H9 (cell line): ENCODE results near the gene ANKRD11. TPM values are rescaled to one million over a fixed set of nuclear protein-coding genes. Genes with fewer than 3 reads are reported as not detected.
"Not testable (repeated sequence)": the region's sequence is repeated elsewhere in the genome, so short reads cannot be mapped to it uniquely, and the experiment has no call there.

Experiments used
- DNase-seq: peaks from one replicate; pipeline ENCODE4 v3.0.0-alpha.2; 2017
- H2AFZ ChIP-seq: one replicate; pipeline ENCODE4 v1.6.1; 2013; ENCODE audit warnings: mild to moderate bottlenecking, low read length, control low read depth, moderate library complexity
- H2AK5ac ChIP-seq: 2 replicates; pipeline ENCODE4 v1.6.1; 2013; ENCODE audit warnings: low read length, control low read depth, mixed read lengths; ENCODE audit not compliant: insufficient read length
- H2BK120ac ChIP-seq: one replicate; pipeline ENCODE4 v1.6.1; 2013; ENCODE audit warnings: low read depth, mild to moderate bottlenecking, low read length, control low read depth, inconsistent platforms; ENCODE audit not compliant: poor library complexity, severe bottlenecking
- H2BK12ac ChIP-seq: 2 replicates; pipeline ENCODE4 v1.6.1; 2013; ENCODE audit warnings: low read length, control low read depth, mixed read lengths, low read depth; ENCODE audit not compliant: insufficient read length
- H2BK15ac ChIP-seq: 2 replicates; pipeline ENCODE4 v1.6.1; 2013; ENCODE audit warnings: low read depth, low read length, control low read depth
- H2BK20ac ChIP-seq: one replicate; pipeline ENCODE4 v1.6.1; 2013; ENCODE audit warnings: low read depth, mild to moderate bottlenecking, low read length, control low read depth, inconsistent platforms; ENCODE audit not compliant: poor library complexity, severe bottlenecking
- H2BK5ac ChIP-seq: 2 replicates; pipeline ENCODE4 v1.6.1; 2013; ENCODE audit warnings: low read length, control low read depth, mixed read lengths; ENCODE audit not compliant: insufficient read length
- H3K14ac ChIP-seq: 2 replicates; pipeline ENCODE4 v1.6.1; 2013; ENCODE audit warnings: low read length, control low read depth; ENCODE audit not compliant: insufficient read depth
- H3K18ac ChIP-seq: 2 replicates; pipeline ENCODE4 v1.6.1; 2013; ENCODE audit warnings: low read depth, mild to moderate bottlenecking, mixed read lengths, low read length, control low read depth; ENCODE audit not compliant: insufficient read length
- H3K23ac ChIP-seq: 2 replicates; pipeline ENCODE4 v1.6.1; 2013; ENCODE audit warnings: low read length, control low read depth, mixed read lengths, low read depth; ENCODE audit not compliant: insufficient read length
- H3K23me2 ChIP-seq: 2 replicates; pipeline ENCODE4 v1.6.1; 2013; ENCODE audit warnings: low read depth, mild to moderate bottlenecking, mixed read lengths, low read length, control low read depth; ENCODE audit not compliant: insufficient read length, poor library complexity, severe bottlenecking
- H3K27ac ChIP-seq: 2 replicates; pipeline ENCODE4 v1.5.1; 2013; ENCODE audit warnings: low read length, control low read depth, mixed read lengths, low read depth; ENCODE audit not compliant: insufficient read length
- H3K27me3 ChIP-seq: 2 replicates; pipeline ENCODE4 v1.6.1; 2013; ENCODE audit warnings: low read length, control low read depth, inconsistent platforms; ENCODE audit not compliant: insufficient read depth
- H3K4ac ChIP-seq: 2 replicates; pipeline ENCODE4 v1.6.1; 2013; ENCODE audit warnings: low read depth, mild to moderate bottlenecking, control low read depth, inconsistent platforms, low read length, moderate library complexity
- H3K4me1 ChIP-seq: 2 replicates; pipeline ENCODE4 v1.6.1; 2013; ENCODE audit warnings: low read length, control low read depth, inconsistent platforms; ENCODE audit not compliant: insufficient read depth
- H3K4me2 ChIP-seq: 2 replicates; pipeline ENCODE4 v1.6.1; 2013; ENCODE audit warnings: low read length, control low read depth, mixed read lengths; ENCODE audit not compliant: insufficient read length, insufficient read depth
- H3K56ac ChIP-seq: 2 replicates; pipeline ENCODE4 v1.6.1; 2013; ENCODE audit warnings: low read depth, mild to moderate bottlenecking, mixed read lengths, low read length, control low read depth; ENCODE audit not compliant: insufficient read length
- H3K79me1 ChIP-seq: 2 replicates; pipeline ENCODE4 v1.6.1; 2013; ENCODE audit warnings: low read depth, mild to moderate bottlenecking, moderate library complexity, low read length, control low read depth, inconsistent platforms; ENCODE audit not compliant: insufficient read depth, poor library complexity, severe bottlenecking
- H3K79me2 ChIP-seq: 2 replicates; pipeline ENCODE4 v1.6.1; 2013; ENCODE audit warnings: low read length, control low read depth, inconsistent platforms; ENCODE audit not compliant: insufficient read depth
- H3K9ac ChIP-seq: 2 replicates; pipeline ENCODE4 v1.6.1; 2013; ENCODE audit warnings: low read length, control low read depth, mixed read lengths; ENCODE audit not compliant: insufficient read length; ENCODE audit errors: extremely low read depth
- H3K9me3 ChIP-seq: one replicate; pipeline ENCODE4 v1.6.1; 2013; ENCODE audit warnings: low read depth, low read length, inconsistent platforms; ENCODE audit not compliant: control insufficient read depth
- H3T11ph ChIP-seq: one replicate; pipeline ENCODE4 v1.6.1; 2013; ENCODE audit warnings: mild to moderate bottlenecking, low read length, control low read depth, inconsistent platforms
- H4K20me1 ChIP-seq: one replicate; pipeline ENCODE4 v1.6.1; 2013; ENCODE audit not compliant: control insufficient read depth, insufficient read length, insufficient read depth
- H4K5ac ChIP-seq: 2 replicates; pipeline ENCODE4 v1.6.1; 2013; ENCODE audit warnings: low read depth, mild to moderate bottlenecking, mixed read lengths, low read length, control low read depth; ENCODE audit not compliant: insufficient read length
- H4K8ac ChIP-seq: replicated peaks from 2 replicates; pipeline ENCODE4 v1.6.1; 2013; ENCODE audit warnings: low read length, control low read depth, mixed read lengths, low read depth; ENCODE audit not compliant: insufficient read length
- H4K91ac ChIP-seq: 2 replicates; pipeline ENCODE4 v1.6.1; 2013; ENCODE audit warnings: low read depth, mild to moderate bottlenecking, moderate library complexity, mixed read lengths, low read length, control low read depth; ENCODE audit not compliant: insufficient read length
- H3K27ac Mint-ChIP-seq, 3 experiments: 2 replicates in 2 of 3; 3 replicates in 1 of 3; pipeline ENCODE4 v1.8.0; 2020 to 2021; ENCODE audit warnings: mixed read lengths in 3 of 3, mild to moderate bottlenecking in 1 of 3, moderate library complexity in 1 of 3
- H3K27me3 Mint-ChIP-seq: 2 replicates; pipeline ENCODE4 v1.8.0; 2021; ENCODE audit warnings: low read depth, mild to moderate bottlenecking, moderate library complexity, mixed read lengths
- H3K36me3 Mint-ChIP-seq, 3 experiments: 2 replicates in 2 of 3; 3 replicates in 1 of 3; pipeline ENCODE4 v1.8.0; 2020 to 2021; ENCODE audit warnings: low read depth in 3 of 3, mixed read lengths in 3 of 3; ENCODE audit not compliant: insufficient read depth in 1 of 3
- H3K4me1 Mint-ChIP-seq, 2 experiments: 2 replicates each; pipeline ENCODE4 v1.8.0; 2020; ENCODE audit warnings: mixed read lengths in 2 of 2
- H3K4me3 Mint-ChIP-seq, 2 experiments: 2 replicates in 1 of 2; 3 replicates in 1 of 2; pipeline ENCODE4 v1.8.0; 2020 to 2021; ENCODE audit warnings: mild to moderate bottlenecking in 2 of 2, mixed read lengths in 2 of 2, moderate library complexity in 1 of 2
- H3K9me3 Mint-ChIP-seq, 2 experiments: 2 replicates in 1 of 2; 3 replicates in 1 of 2; pipeline ENCODE4 v1.8.0; 2020; ENCODE audit warnings: mild to moderate bottlenecking in 2 of 2, mixed read lengths in 2 of 2, moderate library complexity in 1 of 2
- WGBS: extraction: QIAGEN DNeasy Blood & Tissue Kit; methylation state at CpG from one replicate; pipeline ENCODE4 v1.1.7; 2013; ENCODE audit warnings: missing lambda C conversion rate, low lambda C conversion rate, mixed read lengths; ENCODE audit not compliant: insufficient read length; ENCODE audit errors: extremely low coverage; 5-methylcytosine and 5-hydroxymethylcytosine counted together
- total RNA-seq: library from RNA; stranded (reverse); gene quantifications from 2 replicates; pipeline ENCODE4 v1.2.1, GENCODE V29; 2021
- TF ChIP-seq, protein P1 (sequence below): fragments of 200-600 bp; sonication (generic); conservative IDR thresholded peaks from 3 replicates; pipeline ENCODE4 v1.8.0; 2021; ENCODE audit warnings: antibody characterized with exemption, mild to moderate bottlenecking

ANKRD11 gene
- total RNA-seq, 1 experiment from 2014 or later, result 181 TPM

- Histone ChIP-seq H2BK12ac (no peak overlapping the region), H3K27ac (no peak overlapping the region), H3K79me2 (no peaks in the 10 kb centered on the region), H3K9me3 (no peaks in the 10 kb centered on the region), H4K8ac (no peak overlapping the region), H3K4ac (no peak overlapping the region), H3K4me1 (no peaks in the 10 kb centered on the region), H2AFZ (no peak overlapping the region), H2BK20ac (no peak overlapping the region), H3K79me1 (no peaks in the 10 kb centered on the region), H3K56ac (no peak overlapping the region), H3T11ph (no peak overlapping the region), H3K23me2 (no peaks in the 10 kb centered on the region), H3K4me2 (no peak overlapping the region), H3K18ac (no peak overlapping the region), H3K27me3 (no peaks in the 10 kb centered on the region), H3K14ac (no peak overlapping the region), H4K20me1 (no peaks in the 10 kb centered on the region), H2BK15ac (no peak overlapping the region), H4K91ac (no peak overlapping the region), H3K23ac (no peak overlapping the region), H2AK5ac (no peak overlapping the region), H3K9ac (no peak overlapping the region), H4K5ac (no peak overlapping the region), H2BK5ac (no peak overlapping the region), H2BK120ac (no peak overlapping the region)
- peaks cover 17 to 64% (median 55%) of the 10 kb centered on the region in 3 experiments for H3K36me3 Mint-ChIP-seq
- TF ChIP-seq, protein P1, sequence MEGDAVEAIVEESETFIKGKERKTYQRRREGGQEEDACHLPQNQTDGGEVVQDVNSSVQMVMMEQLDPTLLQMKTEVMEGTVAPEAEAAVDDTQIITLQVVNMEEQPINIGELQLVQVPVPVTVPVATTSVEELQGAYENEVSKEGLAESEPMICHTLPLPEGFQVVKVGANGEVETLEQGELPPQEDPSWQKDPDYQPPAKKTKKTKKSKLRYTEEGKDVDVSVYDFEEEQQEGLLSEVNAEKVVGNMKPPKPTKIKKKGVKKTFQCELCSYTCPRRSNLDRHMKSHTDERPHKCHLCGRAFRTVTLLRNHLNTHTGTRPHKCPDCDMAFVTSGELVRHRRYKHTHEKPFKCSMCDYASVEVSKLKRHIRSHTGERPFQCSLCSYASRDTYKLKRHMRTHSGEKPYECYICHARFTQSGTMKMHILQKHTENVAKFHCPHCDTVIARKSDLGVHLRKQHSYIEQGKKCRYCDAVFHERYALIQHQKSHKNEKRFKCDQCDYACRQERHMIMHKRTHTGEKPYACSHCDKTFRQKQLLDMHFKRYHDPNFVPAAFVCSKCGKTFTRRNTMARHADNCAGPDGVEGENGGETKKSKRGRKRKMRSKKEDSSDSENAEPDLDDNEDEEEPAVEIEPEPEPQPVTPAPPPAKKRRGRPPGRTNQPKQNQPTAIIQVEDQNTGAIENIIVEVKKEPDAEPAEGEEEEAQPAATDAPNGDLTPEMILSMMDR, result no peak
- no peak overlapping the region for H3K4me3 Mint-ChIP-seq
- peaks cover 0 to 2% of the 10 kb centered on the region in 2 experiments; a peak in 2 of 5 replicates for H3K9me3 Mint-ChIP-seq
- H3K4me1 Mint-ChIP-seq, result no peaks in the 10 kb centered on the region
- no peak for DNase-seq
- H3K27me3 Mint-ChIP-seq, result no peaks in the 10 kb centered on the region; the same call in 1 of the 2 replicates
- no CpG with 5 or more reads among the region's 19 CpGs for WGBS
- H3K27ac Mint-ChIP-seq, result no peak overlapping the region
Observed at GRCh38 chr16:89268585-89268984, 221.8 kb downstream of the ANKRD11 start.

- not testable (repeated sequence) for H3K27me3 Mint-ChIP-seq, H2BK15ac ChIP-seq, H4K8ac ChIP-seq, H4K20me1 ChIP-seq, H3K23me2 ChIP-seq, H4K5ac ChIP-seq, H3K9me3 Mint-ChIP-seq, H2BK20ac ChIP-seq, H2BK12ac ChIP-seq, H3K23ac ChIP-seq, H3K4me3 Mint-ChIP-seq, H3K27ac Mint-ChIP-seq, H3T11ph ChIP-seq, H3K56ac ChIP-seq, H3K27me3 ChIP-seq, H3K79me2 ChIP-seq, H2AFZ ChIP-seq, H3K4ac ChIP-seq, H3K14ac ChIP-seq, H2AK5ac ChIP-seq, H3K4me2 ChIP-seq, H3K27ac ChIP-seq, H3K9ac ChIP-seq, H2BK5ac ChIP-seq, H3K9me3 ChIP-seq, H3K18ac ChIP-seq, H3K4me1 Mint-ChIP-seq, H4K91ac ChIP-seq, H2BK120ac ChIP-seq, H3K4me1 ChIP-seq, H3K79me1 ChIP-seq, DNase-seq
- no CpG with 5 or more reads among the region's 15 CpGs for WGBS
- peaks cover 14 to 56% (median 47%) of the 10 kb centered on the region in 3 experiments; a peak in 6 of 7 replicates for H3K36me3 Mint-ChIP-seq
Observed at GRCh38 chr16:89267746-89268145, 222.6 kb downstream of the ANKRD11 start.
